Measurements from ENCODE around the gene GALC.

The GALC gene

GRCh38 chr14:87960013-87960787, 32.8 kb downstream of the GALC start:
- Histone ChIP-seq H3K4me3 (ENCODE audit: low read depth in 1 of 2, low read length in 2 of 2) (no peak overlapping the region), H3K9ac (ENCODE audit: low read depth, low read length) (no peak overlapping the region), H4K20me1 (ENCODE audit: insufficient read depth, low read length) (no peaks in the 10 kb centered on the region), H3K9me3 (ENCODE audit: insufficient read depth, low read length, severe bottlenecking) (no peaks in the 10 kb centered on the region), H3K27me3 (ENCODE audit: insufficient read depth, low read length, poor library complexity) (no peaks in the 10 kb centered on the region), H3K4me2 (ENCODE audit: insufficient read depth, low read length) (no peak overlapping the region), H2AFZ (ENCODE audit: low read depth, low read length) (no peak overlapping the region), H3K79me2 (ENCODE audit: insufficient read depth, low read length) (no peaks in the 10 kb centered on the region), H3K4me1 (ENCODE audit: insufficient read depth, low read length) (peaks cover 6% of the 10 kb centered on the region; the same call in 1 of the 2 replicates), H3K27ac (ENCODE audit: low read length) (no peak overlapping the region), H3K36me3 (ENCODE audit: insufficient read depth, low read length) (no peaks in the 10 kb centered on the region)
- ATAC-seq (ENCODE audit: insufficient read depth, low read depth), result no peak
- no peak for DNase-seq
- no peak for TF ChIP-seq CTCF (IDR thresholded peaks at IDR 0.05; ENCODE audit: borderline replicate concordance, extremely low read depth, low read length, poor library complexity, severe bottlenecking)
- no peak for TF ChIP-seq EZH2 (IDR thresholded peaks at IDR 0.05; ENCODE audit: borderline replicate concordance, low read depth, low read length, severe bottlenecking)

- no peak for DNase-seq
- Histone ChIP-seq H3K4me1 (ENCODE audit: insufficient read depth, low read length) (peaks cover 37% of the 10 kb centered on the region), H4K20me1 (ENCODE audit: insufficient read depth, low read length) (no peaks in the 10 kb centered on the region), H3K9me3 (ENCODE audit: insufficient read depth, low read length, severe bottlenecking) (no peaks in the 10 kb centered on the region), H3K9ac (ENCODE audit: low read depth, low read length) (no peak overlapping the region), H2AFZ (ENCODE audit: low read depth, low read length) (no peak overlapping the region), H3K79me2 (ENCODE audit: insufficient read depth, low read length) (no peaks in the 10 kb centered on the region), H3K36me3 (ENCODE audit: insufficient read depth, low read length) (no peaks in the 10 kb centered on the region), H3K27me3 (ENCODE audit: insufficient read depth, low read length, poor library complexity) (no peaks in the 10 kb centered on the region), H3K4me2 (ENCODE audit: insufficient read depth, low read length) (no peak overlapping the region), H3K4me3 (ENCODE audit: low read depth in 1 of 2, low read length in 2 of 2) (no peak overlapping the region), H3K27ac (ENCODE audit: low read length) (no peak overlapping the region)
- no peak for ATAC-seq (ENCODE audit: insufficient read depth, low read depth)
- TF ChIP-seq EZH2 (IDR thresholded peaks at IDR 0.05; ENCODE audit: borderline replicate concordance, low read depth, low read length, severe bottlenecking) (no peak), CTCF (IDR thresholded peaks at IDR 0.05; ENCODE audit: borderline replicate concordance, extremely low read depth, low read length, poor library complexity, severe bottlenecking) (no peak)
Observed at GRCh38 chr14:87955501-87955900, 37.5 kb downstream of the GALC start.

- peak overlapping the region; percentile 25; the same call in 1 of the 2 replicates for H3K9ac ChIP-seq (ENCODE audit: low read depth, low read length)
- DNase-seq (peak; percentile 43), ATAC-seq (ENCODE audit: insufficient read depth, low read depth) (peak; percentile 94)
- H3K27me3 ChIP-seq (ENCODE audit: insufficient read depth, low read length, poor library complexity), result no peaks in the 10 kb centered on the region
- peaks cover 38% of the 10 kb centered on the region for H3K4me1 ChIP-seq (ENCODE audit: insufficient read depth, low read length)
- H3K79me2 ChIP-seq (ENCODE audit: insufficient read depth, low read length), result no peaks in the 10 kb centered on the region
- no peaks in the 10 kb centered on the region for H3K9me3 ChIP-seq (ENCODE audit: insufficient read depth, low read length, severe bottlenecking)
- peak overlapping the region; percentile 50 for H3K4me2 ChIP-seq (ENCODE audit: insufficient read depth, low read length)
- H4K20me1 ChIP-seq (ENCODE audit: insufficient read depth, low read length), result no peaks in the 10 kb centered on the region
- peak overlapping the region; percentile 67 for H3K27ac ChIP-seq (ENCODE audit: low read length)
- H2AFZ ChIP-seq (ENCODE audit: low read depth, low read length), result no peak overlapping the region
- no peak for TF ChIP-seq CTCF (IDR thresholded peaks at IDR 0.05; ENCODE audit: borderline replicate concordance, extremely low read depth, low read length, poor library complexity, severe bottlenecking)
- no peak for TF ChIP-seq EZH2 (IDR thresholded peaks at IDR 0.05; ENCODE audit: borderline replicate concordance, low read depth, low read length, severe bottlenecking)
- H3K36me3 ChIP-seq (ENCODE audit: insufficient read depth, low read length), result no peaks in the 10 kb centered on the region
- H3K4me3 ChIP-seq (ENCODE audit: low read depth in 1 of 2, low read length in 2 of 2), result no peak overlapping the region
Observed at GRCh38 chr14:87952307-87953094, 40.5 kb downstream of the GALC start.

All from DND-41 (cell line).